NCI-H2227 treated with DMSO at 0.1 percent for 48 hours (cell line): Measurements from ENCODE around the gene SMIM13.
A peak's percentile ranks its signal among the peaks of the same experiment; 100 is the strongest.

Experiments
- DNase-seq: peaks from one replicate; lab custom pipeline; 2025; lab: John Stamatoyannopoulos, UW

SMIM13 gene

GRCh38 chr6:11093626-11094410 lies at the start of gene SMIM13:
SMIM13 (plus strand) TSS chr6:11093834; CDS start chr6:11094314, 480 bp downstream.
- peak; percentile 96 for DNase-seq

GRCh38 chr6:11043961-11044711 lies 49.5 kb upstream of the SMIM13 start, which contains the start of gene ELOVL2:
ELOVL2 (minus strand) TSS chr6:11044305; CDS start chr6:11044230, 75 bp downstream.
- peak; percentile 52 for DNase-seq

GRCh38 chr6:11044712-11045167 lies 48.9 kb upstream of the SMIM13 start:
- no peak for DNase-seq

GRCh38 chr6:11050731-11051130 lies 42.9 kb upstream of the SMIM13 start:
- no peak for DNase-seq

- DNase-seq = no peak
Measured at GRCh38 chr6:11053307-11053706, 40.3 kb upstream of the SMIM13 start.

- no peak for DNase-seq
Measured at GRCh38 chr6:11054722-11055121, 38.9 kb upstream of the SMIM13 start.

GRCh38 chr6:11055127-11055627 lies 38.5 kb upstream of the SMIM13 start:
- DNase-seq = no peak

- DNase-seq = no peak
Measured at GRCh38 chr6:11056871-11057270, 36.8 kb upstream of the SMIM13 start.

GRCh38 chr6:11058406-11058805 lies 35.2 kb upstream of the SMIM13 start:
- no peak for DNase-seq

- DNase-seq = no peak
Measured at GRCh38 chr6:11062083-11062482, 31.6 kb upstream of the SMIM13 start.

- no peak for DNase-seq
Measured at GRCh38 chr6:11062715-11063114, 30.9 kb upstream of the SMIM13 start.

- DNase-seq = no peak
Measured at GRCh38 chr6:11064836-11065235, 28.8 kb upstream of the SMIM13 start.

- DNase-seq = no peak
Measured at GRCh38 chr6:11065436-11066202, 28.0 kb upstream of the SMIM13 start.

- no peak for DNase-seq
Measured at GRCh38 chr6:11066505-11067347, 26.9 kb upstream of the SMIM13 start.

- no peak for DNase-seq
Measured at GRCh38 chr6:11067348-11067747, 26.3 kb upstream of the SMIM13 start.

GRCh38 chr6:11069760-11070159 lies 23.9 kb upstream of the SMIM13 start:
- DNase-seq = no peak

GRCh38 chr6:11072101-11072500 lies 21.5 kb upstream of the SMIM13 start:
- DNase-seq = no peak

GRCh38 chr6:11076540-11076939 lies 17.1 kb upstream of the SMIM13 start:
- DNase-seq = no peak

GRCh38 chr6:11078266-11078665 lies 15.4 kb upstream of the SMIM13 start:
- no peak for DNase-seq

- no peak for DNase-seq
Measured at GRCh38 chr6:11080296-11080695, 13.3 kb upstream of the SMIM13 start.

GRCh38 chr6:11083491-11083890 lies 10.1 kb upstream of the SMIM13 start:
- DNase-seq = no peak
